ENCODE measurements around the gene POLR3A.
"Not testable (repeated sequence)": the region's sequence is repeated elsewhere in the genome, so short reads cannot be mapped to it uniquely, and the experiment has no call there.

POLR3A gene

DNA sequence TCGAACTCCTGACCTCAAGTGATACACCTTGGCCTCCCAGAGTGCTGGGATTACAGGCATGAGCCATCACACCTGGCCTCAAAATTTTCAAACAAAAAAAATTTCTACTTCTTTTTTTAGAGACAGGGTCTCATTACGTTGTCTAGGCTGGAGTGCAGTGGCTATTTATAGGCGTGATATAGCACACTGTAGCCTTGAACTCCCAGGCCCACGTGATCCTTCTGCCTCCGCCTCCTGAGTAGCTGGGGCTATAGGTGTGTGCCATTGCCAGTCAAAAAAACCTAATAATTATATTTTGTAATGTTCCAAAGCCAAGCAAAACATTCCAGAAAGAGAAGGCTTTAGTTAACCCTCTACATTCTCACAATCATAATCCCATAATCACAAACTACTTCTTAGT, 13.8 kb downstream of the POLR3A start:
- DNase-seq: no peak

DNA sequence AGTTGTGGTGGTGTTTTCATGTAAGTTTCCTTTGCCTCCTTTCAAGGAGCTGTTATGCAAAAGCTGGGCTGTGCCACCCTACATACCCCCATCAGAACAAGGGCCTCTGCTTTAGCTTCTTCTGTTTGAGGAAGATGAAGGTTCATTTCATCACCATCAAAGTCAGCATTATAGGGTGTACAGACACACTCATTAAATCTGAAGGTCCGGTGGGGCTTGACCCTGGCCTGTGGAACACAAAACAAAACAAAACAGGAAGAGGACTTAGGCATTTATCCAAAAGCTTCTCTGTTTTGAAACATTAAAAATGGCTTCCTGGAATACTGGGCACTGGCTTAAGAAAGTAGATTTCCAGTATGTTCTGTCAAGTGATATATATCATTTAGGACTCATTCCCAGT, 15.8 kb downstream of the POLR3A start:
- no peak for DNase-seq

DNA sequence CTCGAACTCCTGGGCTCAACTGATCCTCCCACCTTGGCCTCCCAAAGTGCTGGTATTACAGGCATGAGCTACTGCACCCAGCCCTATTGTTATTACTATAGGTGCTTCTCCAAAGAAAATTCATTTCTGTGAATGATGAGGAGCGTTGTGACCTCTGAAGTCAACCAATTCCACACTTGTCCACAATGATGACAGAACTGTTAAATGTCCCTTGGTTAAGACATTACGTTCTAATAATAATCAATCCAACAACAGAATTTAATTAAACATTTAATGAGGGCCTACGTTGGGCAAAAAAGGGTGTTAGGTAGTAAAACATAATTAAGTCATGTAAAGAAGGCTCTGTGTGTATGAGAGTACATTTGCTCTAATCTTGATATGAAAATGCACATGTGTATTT, 18.2 kb downstream of the POLR3A start:
- no peak for DNase-seq

DNA sequence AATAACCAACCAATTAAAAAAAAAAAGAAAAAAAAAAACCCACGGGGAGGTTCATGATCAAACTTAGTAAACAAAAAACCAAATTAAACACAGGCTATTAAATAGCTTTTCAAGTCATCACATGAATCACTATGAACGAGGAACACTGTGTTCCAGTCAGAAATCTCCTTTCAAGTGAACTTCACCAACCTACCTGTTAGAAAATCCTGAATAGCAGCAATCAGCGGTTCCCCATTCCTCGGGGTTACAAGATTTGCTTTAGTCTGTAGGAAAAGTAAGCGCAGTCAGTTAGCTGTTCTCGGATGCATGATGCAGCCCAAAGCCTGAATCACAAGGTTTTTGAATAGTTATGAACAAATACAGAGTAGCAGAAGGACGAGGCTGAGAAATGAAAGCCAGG, 19.0 kb downstream of the POLR3A start:
- no peak for DNase-seq

DNA sequence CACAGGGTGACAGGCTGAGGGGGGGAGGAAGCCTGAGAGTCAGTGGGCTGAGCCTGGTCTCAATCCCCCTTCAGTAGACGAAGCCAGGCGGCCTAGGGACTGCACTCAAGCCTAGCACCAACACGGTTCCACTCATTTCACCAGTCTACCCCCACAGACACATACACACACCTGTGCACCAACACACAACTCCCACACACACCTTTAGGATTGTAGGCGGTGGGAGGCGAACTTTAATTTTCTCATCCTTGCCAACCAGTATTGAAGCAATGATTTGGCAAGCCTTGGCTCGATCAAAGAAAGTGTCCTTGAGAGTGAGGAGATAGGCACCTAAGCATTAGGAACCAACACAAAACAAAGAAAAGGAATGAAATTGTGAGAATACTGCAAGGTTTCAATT, 19.7 kb downstream of the POLR3A start:
- DNase-seq: no peak

DNA sequence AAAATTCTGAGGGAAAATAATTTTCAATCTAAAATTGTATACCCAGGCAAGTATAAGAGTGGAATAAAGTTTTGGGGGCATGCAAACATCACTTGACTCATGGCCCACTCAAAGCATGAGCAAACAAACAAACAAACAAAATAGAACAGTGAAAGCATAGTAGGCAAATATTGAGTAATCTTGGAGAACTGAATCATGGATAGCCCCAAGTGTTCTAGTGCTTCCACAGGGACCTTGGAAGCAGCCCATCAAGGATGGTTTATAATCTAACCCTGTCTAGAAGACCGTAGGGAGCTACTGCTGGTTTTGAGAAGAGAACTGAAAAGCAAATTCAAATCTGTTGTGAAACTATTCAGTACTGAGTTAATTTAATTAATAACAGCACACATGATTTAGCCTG, 22.1 kb downstream of the POLR3A start:
- DNase-seq: no peak

DNA sequence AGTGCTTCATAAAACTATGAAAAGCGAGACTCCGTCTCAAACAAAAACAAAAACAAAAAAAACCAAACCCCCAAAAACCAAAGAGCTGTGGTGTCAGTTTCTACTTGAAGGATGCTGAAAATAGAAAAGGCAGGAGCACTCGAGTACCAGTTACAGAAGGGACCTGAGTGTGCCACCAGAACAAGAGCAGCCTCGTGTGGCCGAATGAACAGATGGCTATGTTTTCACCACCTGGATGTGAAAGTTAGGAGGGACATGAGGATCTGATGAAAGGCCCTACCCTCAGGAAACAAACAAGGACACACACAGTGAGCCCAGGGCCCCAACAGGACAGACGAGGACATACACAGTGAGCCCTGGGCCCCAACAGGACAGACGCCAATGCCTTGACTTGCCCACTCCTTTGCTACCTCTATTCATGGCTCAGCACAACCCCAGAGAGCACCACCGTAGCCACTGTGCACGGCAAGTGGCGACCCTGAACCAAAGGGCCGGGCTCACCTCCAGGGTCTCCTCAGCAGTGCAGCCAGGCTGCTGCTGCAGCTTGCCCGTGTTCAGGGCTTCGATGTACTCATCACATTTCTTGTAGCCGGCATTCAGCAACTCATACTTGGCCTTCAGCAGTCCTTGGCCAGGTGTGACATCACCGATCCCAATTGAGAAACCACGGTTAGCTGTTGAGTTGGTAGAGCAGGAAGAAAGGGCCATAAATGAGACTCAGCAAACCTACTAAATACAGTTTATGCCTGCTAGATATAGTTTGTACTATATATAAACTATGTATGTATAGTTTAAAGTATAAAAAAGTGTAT, 24.9 kb downstream of the POLR3A start:
- no peak for DNase-seq

DNA sequence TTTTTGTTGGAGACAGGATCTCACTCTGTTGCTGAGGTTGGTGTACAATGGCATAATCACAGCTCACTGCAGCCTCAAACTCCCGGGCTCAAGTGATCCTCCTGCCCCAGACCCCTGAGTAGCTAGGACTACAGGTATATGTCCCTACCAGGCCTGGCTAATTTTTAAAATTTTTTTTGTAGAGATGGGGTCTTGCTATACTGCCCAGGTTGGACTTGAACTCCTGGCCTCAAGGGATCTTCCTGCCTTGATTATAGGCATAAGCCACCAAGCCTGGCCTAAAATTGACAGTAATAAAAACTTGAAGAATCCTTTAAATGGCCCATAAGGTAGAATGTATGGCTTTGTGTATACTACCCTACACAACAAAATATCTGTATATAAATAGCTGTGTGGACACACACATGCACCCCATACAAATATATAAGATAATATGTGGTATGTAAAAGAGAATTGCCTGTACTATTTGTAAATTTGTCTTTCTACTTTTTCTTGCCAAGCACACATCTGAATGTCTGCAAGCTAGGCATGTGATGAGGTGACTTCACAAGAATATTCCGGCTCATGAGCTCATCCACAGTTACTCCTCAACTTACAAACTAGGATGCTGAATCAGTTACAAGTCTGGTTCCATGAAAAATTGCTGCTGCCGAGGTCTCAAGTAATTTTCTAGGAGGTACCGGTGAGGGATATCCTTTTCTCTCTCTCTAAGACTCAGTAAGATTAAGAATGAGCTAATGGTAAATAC, 26.6 kb downstream of the POLR3A start:
- DNase-seq: no peak

DNA sequence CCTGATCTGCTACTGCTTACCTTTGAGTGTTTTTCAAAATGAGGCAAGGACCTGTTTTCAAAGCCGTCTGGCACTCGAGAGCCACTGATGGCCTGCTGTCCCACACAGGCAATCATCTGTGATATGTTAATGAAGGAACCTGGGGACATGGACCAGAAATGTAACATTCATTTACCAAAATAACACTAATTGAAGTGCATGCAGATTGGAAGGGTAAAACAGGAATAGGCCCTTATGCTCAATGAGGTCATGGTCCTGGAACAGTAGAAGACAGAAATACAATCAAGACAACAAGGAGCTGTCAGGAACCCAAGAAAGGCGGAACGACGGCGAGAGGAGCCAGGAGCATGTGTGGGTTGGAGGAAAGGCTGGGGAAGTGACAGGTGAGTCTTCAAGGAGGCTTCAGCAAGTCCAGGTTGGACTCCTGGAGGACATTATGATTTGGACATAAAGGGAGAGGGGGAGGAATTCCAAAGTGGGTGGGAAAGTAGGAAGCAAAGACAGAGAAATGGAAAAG, 28.3 kb downstream of the POLR3A start:
- no peak for DNase-seq

DNA sequence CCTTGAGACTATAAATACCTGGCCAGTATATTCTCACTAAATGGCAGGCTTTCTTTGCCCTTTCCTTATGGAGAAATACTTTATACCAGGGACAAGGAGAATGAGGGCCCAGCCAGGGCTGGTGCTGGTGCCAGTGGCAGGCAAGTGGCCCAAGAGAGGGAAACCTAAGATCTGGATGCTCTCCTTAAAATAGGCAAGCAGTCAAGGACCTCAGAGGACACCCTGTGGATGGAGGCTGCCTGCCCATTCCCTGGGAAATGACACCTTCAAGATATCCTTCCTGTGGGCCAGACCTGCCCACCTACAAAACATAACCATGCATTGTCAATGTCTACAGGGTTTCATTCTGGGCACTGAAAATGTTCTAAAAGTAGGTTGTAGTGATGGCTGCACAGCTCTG, 29.1 kb downstream of the POLR3A start:
- DNase-seq: no peak

DNA sequence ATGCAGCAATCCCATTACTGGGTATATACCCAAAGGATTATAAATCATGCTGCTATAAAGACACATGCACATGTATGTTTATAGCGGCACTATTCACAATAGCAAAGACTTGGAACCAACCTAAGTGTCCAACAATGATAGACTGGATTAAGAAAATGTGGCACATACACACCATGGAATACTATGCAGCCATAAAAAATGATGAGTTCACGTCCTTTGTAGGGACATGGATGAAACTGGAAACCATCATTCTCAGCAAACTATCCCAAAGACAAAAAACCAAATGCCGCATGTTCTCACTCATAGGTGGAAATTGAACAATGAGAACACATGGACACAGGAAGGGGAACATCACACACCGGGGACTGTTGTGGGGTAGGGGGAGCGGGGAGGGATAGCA, 30.5 kb downstream of the POLR3A start:
- not testable (repeated sequence) for DNase-seq

DNA sequence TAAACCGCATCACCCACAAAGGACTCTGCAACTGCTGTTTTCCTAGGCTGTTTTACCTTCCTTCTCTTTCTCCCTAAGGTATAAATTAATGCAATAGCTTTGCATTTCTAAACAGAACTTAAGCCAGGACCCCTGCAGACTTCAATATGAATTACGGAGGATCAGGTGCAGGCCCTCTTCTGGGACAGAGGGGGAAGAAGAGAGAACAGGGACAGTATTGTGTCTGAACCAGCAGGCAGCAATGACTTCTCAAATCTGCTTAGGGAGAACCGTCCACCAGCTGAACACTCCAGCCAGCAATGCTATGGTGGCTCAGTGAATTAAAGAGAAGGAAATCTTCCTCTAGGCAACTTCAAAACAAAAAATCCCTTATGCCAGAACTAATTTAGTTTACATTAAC, 35.7 kb downstream of the POLR3A start:
- DNase-seq: no peak

DNA sequence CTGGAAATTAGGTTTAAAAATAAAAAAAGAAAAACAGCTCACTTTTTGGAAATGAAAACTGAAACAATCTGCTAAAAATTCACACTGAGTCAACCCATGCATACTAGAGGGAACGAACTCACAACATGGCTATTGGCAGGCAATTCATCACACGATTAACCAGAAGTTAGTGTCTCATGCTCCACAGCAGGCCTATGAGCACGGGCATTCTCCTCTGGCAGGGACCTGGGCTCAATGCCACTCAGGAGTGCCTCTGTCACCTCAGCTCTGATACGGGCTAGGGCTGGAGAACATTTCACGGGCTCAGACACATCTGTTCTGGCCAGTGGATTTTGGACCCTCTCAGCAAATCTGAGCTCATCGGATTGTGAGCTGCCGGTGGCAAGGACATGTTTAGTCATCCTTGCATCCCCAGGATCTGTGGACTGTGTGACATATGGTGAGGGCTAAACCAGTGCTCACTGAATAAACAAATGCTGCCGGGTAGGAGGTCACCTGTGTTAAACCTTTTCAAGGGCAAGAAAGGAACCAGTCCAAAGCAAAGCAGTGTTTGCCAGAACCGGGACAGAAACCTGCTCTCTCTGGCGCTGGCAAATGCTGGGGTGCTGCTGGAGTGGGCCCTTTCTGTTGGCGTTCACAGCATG, 40.1 kb downstream of the POLR3A start:
- no peak for DNase-seq

DNA sequence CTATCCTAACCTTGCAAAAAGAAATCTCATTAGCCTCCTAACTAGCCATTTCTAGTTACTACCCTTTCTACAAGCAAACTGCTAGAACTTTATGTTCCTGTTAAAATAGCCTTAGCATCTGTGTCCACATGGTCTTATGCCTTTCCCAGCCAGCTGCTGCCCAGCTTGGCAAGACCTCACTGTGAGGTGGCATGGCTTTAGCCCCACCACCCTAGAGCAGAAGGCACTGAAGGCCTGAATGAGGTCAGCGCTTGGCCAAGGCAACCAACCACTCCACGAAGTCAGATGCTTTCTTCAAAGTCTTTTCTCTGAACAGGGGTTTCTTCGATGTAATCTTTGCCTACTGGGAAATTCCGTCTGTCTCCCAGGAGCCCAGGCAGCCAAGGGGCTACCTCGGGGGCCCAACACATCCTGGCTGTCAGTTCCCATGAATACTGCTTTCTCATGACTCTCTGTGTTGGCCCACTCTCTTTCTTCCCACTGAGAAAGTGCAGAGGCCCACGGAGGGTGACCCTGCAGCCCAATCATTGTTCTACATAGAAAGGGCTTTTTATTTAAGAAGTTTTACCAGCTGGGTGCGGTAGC, 41.6 kb downstream of the POLR3A start:
- no peak for DNase-seq

DNA sequence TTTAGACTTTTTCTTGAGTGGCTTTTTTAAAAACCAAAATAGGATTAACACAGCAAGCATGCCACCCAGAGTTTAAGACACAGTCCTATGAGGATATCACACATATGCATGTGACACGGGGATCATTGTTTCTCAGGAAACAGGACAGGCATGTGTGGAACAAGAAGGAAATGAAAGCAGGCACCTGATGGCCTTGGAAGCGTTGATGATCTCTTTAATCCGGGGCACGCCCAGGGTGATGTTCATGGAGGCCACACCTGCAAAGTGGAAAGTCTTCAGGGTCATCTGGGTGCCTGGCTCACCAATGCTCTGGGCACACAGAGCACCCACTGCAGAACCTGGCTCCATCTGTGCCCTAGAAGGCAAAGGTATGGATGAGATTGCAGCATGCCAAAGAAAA, 44.3 kb downstream of the POLR3A start:
- DNase-seq: no peak

DNA sequence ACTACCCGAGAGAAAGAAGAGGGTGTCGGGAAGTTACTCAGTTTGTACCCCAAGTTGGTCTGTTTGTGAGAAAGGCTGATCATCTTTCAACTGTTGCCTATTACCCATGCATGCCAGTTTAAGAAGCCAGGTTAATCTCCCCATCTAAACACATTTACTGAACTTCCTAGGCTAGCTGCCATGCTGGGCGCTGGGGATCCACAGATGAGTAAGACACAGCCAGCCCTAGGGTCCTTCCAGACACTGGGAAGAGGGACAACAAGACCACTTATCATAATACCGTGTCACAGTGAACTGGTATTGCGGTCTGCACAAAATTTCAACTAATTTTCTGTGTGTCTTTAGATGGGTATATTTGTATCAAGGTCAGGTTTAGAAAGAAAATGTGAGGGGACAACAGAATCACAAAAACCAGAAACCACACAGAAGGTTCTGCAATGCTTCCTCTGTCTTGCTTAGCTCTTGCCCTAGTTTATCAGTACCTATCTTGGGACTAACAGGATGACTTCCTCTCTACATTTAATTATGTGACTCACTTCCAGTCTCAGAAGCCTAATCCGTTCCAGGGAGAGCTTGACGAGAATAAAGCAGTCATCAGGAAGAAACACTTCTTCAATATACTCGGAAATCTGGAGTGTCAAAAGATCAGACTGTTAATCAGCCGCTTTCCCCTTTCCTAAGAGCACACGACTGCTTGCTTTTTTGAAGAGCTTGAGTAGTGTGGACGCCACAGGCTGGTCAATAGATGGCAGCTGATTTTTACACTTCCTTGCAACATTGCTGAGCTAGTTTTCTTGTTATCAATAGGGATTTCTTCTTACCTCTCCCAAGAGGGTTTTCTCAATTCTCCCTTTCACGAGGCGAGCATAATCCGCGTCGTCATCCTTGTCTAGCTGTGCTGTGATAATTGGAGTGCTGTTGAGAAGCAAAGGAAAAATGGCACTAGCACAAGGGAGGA, 45.7 kb downstream of the POLR3A start:
- DNase-seq: no peak

DNA sequence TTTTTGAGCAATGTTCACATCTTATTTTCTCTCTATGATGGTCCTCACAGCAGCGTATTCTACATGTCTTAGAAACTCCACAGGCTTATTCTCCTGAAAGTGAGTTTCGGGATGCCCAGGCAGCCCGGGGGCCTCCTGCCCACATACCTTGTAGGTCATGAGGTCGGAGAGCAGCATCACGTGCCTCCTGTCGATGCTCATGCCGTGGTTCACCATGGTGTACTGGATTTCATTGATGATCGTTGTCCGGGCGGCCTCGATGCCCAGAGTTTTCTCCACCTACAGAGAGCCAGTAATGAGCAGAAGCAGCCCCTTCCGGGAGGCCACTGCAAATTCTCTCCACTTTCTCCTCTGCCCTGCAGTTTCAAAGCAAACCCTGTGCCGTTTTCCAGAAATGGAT, 48.0 kb downstream of the POLR3A start:
- DNase-seq: no peak

DNA sequence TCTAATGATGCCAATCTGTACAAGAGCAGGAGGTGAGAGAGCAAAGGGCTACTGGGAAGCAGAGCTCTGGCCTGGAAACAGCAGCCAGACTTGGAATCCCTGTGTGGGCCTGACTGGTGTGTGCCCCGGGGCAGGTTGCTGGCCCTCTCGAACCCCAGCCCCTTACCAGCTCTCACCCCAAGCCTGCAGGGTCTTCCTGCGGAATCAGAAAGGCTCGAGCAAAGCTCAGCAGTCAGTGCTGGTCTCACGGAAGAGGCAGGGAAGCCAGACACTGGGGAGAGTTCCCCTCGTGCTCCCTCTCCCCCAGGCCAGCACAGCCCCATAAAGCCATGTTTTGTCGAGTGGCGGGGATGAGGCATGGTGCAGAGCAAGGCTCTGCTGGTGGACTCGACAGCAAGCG, 50.1 kb downstream of the POLR3A start:
- DNase-seq: no peak

DNA sequence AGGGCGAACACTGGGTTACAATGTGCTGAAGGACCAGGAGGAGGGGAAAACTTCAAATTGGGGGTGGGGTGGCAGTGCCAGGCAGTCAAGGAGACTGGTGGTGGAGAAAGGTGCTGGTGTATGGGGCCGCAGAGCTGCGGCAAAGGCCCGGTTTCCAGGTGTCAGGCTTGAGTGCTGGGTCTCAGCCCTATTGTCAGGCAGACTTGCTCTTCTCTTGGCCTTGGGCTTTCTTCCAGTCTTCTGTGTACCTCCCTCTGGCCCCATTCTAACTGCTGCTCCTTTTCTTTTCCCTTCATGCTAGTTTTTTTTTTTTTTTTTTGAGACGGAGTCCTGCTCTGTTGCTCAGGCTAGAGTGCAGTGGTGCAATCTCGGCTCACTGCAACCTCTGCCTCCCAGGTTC, 51.0 kb downstream of the POLR3A start:
- no peak for DNase-seq

DNA sequence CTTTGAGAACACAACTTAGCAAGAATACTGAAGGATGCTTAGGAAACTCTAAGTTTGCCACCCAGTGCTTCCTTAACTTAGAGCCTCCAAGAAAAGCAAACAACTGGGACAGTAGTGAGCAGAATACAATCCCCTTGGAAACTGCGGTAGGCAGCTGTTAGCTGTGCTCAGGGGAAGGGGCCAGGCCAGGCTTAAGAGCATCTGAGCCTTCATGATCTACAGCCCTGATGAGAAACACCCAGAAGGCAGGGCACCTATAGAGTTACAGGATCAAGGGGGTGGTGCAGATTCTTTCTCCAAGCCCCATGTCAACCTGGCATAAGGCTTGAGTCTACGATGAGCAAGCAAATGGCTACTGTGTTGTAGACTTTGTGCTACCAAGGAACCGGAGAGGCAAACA, 51.4 kb downstream of the POLR3A start:
- no peak for DNase-seq

DNA sequence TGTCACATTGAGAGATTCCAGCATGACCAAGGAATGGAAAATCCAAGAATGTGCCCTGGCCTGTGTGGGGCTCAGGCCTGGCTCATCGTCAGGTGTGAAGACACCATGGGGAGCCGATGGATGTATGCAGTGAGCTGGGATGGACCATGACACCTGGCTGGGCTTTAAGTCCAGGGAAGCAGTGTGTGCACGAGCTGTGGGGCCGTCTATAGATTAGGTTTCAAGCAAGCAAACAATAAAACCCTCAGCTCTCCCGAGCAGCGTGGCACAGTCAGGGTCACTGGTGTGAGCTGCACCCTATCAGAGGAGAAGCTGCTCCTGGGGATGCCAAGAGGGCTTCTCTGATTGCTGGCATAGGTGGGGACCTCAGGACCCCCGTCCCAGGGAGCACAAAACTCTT, 52.3 kb downstream of the POLR3A start:
- no peak for DNase-seq

DNA sequence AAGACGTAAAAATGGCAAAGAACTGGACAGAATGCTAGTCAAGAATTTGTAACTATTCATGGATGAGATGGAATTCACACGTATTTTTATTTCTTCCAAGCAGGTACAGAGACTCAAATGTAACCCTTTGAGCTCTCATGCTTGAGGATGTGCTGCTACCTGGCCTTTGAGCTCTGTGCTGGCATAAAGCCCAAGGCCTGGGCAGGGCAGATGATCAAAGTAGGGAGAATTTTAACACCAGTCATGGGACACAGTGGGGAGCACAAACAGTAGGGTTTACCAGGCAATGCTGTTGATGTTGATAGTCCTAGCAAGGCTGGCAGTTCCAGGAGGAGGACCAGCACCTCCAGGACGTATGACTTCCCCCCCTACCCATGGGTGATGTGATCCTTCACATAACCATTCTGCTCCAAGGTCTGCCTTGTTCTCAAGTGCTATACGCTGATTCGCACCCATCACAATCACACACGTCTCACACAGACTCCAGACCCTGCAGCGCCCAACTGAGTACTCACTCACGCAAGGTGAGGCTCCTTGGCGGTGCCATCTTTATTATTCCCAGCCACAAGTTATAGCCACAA, 54.1 kb downstream of the POLR3A start:
- DNase-seq: no peak
